Neural progenitor cell (in vitro differentiated cells): ENCODE measurements around the gene STEAP3.

Experiments
- CTCF ChIP-seq: fragments of 200-600 bp; sonication (generic); IDR thresholded peaks from 2 replicates; pipeline ENCODE4 v1.5.1; 2017; ENCODE audit warnings: antibody characterized with exemption, mild to moderate bottlenecking
- EZH2 ChIP-seq: fragments of 200-600 bp; sonication (generic); IDR thresholded peaks from 2 replicates; pipeline ENCODE4 v1.6.1; 2017; ENCODE audit warnings: antibody characterized with exemption, mild to moderate bottlenecking, moderate library complexity

DNA sequence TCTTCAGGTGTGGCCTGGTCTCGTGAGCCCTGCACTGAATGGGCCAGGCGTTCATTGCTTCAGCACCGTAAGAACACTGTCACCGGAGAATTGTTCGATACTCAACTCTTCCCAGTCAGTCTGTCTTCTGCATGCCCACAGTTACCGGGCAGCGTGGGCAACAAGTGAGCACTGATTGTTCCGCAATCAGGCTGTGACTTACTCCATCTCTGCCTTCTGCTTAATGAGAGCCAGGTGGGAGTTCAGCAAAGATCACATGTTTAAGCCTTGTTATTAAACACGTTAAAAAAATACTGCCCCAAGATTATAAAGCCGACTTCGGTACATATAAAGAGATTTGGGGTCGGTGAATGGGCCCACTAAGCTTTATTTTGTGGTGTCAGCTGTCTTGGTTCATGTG is 3.7 kb downstream of the STEAP3 start:
- no peak for TF ChIP-seq CTCF
- TF ChIP-seq EZH2 = no peak
